SK-N-SH (cell line): ENCODE results near the gene ARFGAP1. TPM values are rescaled to one million over a fixed set of nuclear protein-coding genes. Genes with fewer than 3 reads are reported as not detected.

Experiments
- CTCF ChIA-PET: fragments of 300-600, 350-600 bp; formaldehyde crosslinking; extraction: SDS; loops from one replicate; lab custom pipeline; 2021; lab: Yijun Ruan, JAX
- POLR2A ChIA-PET: fragments of 350-600 bp; sonication (Branson Sonifier 250); formaldehyde crosslinking; extraction: SDS; loops from one replicate; lab custom pipeline; 2020; ENCODE audit warnings: antibody characterized with exemption, inconsistent platforms; lab: Yijun Ruan, JAX
- DNase-seq: peaks from one replicate; pipeline ENCODE4 v3.0.0; 2012
- H2AFZ ChIP-seq: fragments of 200-600 bp; sonication (generic); 2 replicates; pipeline ENCODE4 v1.8.1; 2016; ENCODE audit warnings: antibody characterized with exemption, mild to moderate bottlenecking, low read depth
- H3F3A ChIP-seq: fragments of 200-600 bp; sonication (generic); replicated peaks from 2 replicates; pipeline ENCODE3; 2016; ENCODE audit warnings: antibody characterized with exemption, mild to moderate bottlenecking; ENCODE audit not compliant: insufficient read depth
- H3K27ac ChIP-seq, 2 experiments: fragments of 200-500 bp in 1 of 2; fragments of 200-600 bp in 1 of 2; sonication (Bioruptor generic) in 1 of 2; sonication (generic), shearing (Covaris generic) in 1 of 2; 2 replicates each; pipeline versions ENCODE4 v1.5.1 to v1.6.1; 2014 to 2016; ENCODE audit warnings: low read depth in 2 of 2, inconsistent platforms in 1 of 2, low read length in 1 of 2, mild to moderate bottlenecking in 1 of 2, mixed read lengths in 1 of 2
- H3K27me3 ChIP-seq: fragments of 200-600 bp; sonication (generic), shearing (Covaris generic); 2 replicates; pipeline ENCODE4 v1.6.1; 2016; ENCODE audit warnings: mixed run types; ENCODE audit not compliant: insufficient read depth
- H3K36me3 ChIP-seq, 2 experiments: fragments of 200-500 bp in 1 of 2; fragments of 200-600 bp in 1 of 2; sonication (Bioruptor generic) in 1 of 2; sonication (generic) in 1 of 2; replicated peaks in 1 of 2; 2 replicates each; pipeline versions ENCODE3 to v1.5.1; 2014 to 2016; ENCODE audit warnings: low read length in 1 of 2, mild to moderate bottlenecking in 1 of 2; ENCODE audit not compliant: insufficient read depth in 2 of 2, control insufficient read depth in 1 of 2
- H3K4me1 ChIP-seq, 2 experiments: fragments of 200-500 bp in 1 of 2; fragments of 200-600 bp in 1 of 2; sonication (Bioruptor generic) in 1 of 2; sonication (generic), shearing (Covaris generic) in 1 of 2; 2 replicates each; pipeline versions ENCODE4 v1.5.1 to v1.6.1; 2014 to 2016; ENCODE audit warnings: low read depth in 1 of 2, low read length in 1 of 2, mixed run types in 1 of 2; ENCODE audit not compliant: insufficient read depth in 2 of 2, control insufficient read depth in 1 of 2
- H3K4me2 ChIP-seq: fragments of 200-600 bp; sonication (generic), shearing (Covaris generic); 2 replicates; pipeline ENCODE4 v1.6.1; 2017; ENCODE audit warnings: mixed run types
- H3K4me3 ChIP-seq, 2 experiments: fragments of 200-500 bp in 1 of 2; fragments of 200-600 bp in 1 of 2; sonication (Bioruptor generic) in 1 of 2; sonication (generic), shearing (Covaris generic) in 1 of 2; 2 replicates each; pipeline versions ENCODE4 v1.5.1 to v1.8.1; 2014 to 2016; ENCODE audit warnings: low read depth in 2 of 2, inconsistent platforms in 1 of 2, low read length in 1 of 2, mild to moderate bottlenecking in 1 of 2, mixed read lengths in 1 of 2, moderate library complexity in 1 of 2
- H3K79me2 ChIP-seq: fragments of 200-600 bp; sonication (generic); 2 replicates; pipeline ENCODE4 v1.8.1; 2017; ENCODE audit warnings: mild to moderate bottlenecking; ENCODE audit not compliant: insufficient read depth
- H3K9ac ChIP-seq: fragments of 200-600 bp; sonication (generic); 2 replicates; pipeline ENCODE4 v1.6.1; 2017; ENCODE audit warnings: mixed run types
- H3K9me2 ChIP-seq: fragments of 200-600 bp; sonication (generic); 2 replicates; pipeline ENCODE4 v1.6.1; 2017; ENCODE audit warnings: mixed run types
- H3K9me3 ChIP-seq: fragments of 200-600 bp; sonication (generic); 2 replicates; pipeline ENCODE4 v1.6.1; 2017; ENCODE audit warnings: mixed run types, mild to moderate bottlenecking, moderate library complexity
- H4K20me1 ChIP-seq: fragments of 200-600 bp; sonication (generic); 2 replicates; pipeline ENCODE4 v1.6.1; 2017; ENCODE audit warnings: mild to moderate bottlenecking, mixed run types; ENCODE audit not compliant: insufficient read depth
- ELF1 ChIP-seq: IDR thresholded peaks from 2 replicates; pipeline ENCODE4 v1.4.0; 2012
- FOXJ3 ChIP-seq: sonication (generic); formaldehyde crosslinking; IDR thresholded peaks from 2 replicates; pipeline ENCODE4 v1.5.1; 2020; ENCODE audit warnings: mild to moderate bottlenecking, missing genetic modification reagents
- IRF3 ChIP-seq: fragments of 150-350 bp; IDR thresholded peaks from 2 replicates; pipeline ENCODE4 v1.6.1; 2016; ENCODE audit warnings: mild to moderate bottlenecking, low read depth, low read length
- RFX5 ChIP-seq: IDR thresholded peaks from 2 replicates; pipeline ENCODE4 v1.6.1; 2012; ENCODE audit warnings: mild to moderate bottlenecking, improper control_type of control experiment, low read length
- USF1 ChIP-seq: IDR thresholded peaks from 2 replicates; pipeline ENCODE4 v1.4.0; 2012; ENCODE audit warnings: low read depth, borderline replicate concordance
- YY1 ChIP-seq: IDR thresholded peaks from 2 replicates; pipeline ENCODE4 v1.4.0; 2012; ENCODE audit warnings: low read depth, mild to moderate bottlenecking
- ZBTB33 ChIP-seq: IDR thresholded peaks from 2 replicates; pipeline ENCODE4 v1.4.0; 2012; ENCODE audit warnings: low read depth, borderline replicate concordance
- WGBS: methylation state at CpG from one replicate; pipeline ENCODE4 v1.1.6; 2017; ENCODE audit warnings: low lambda C conversion rate; 5-methylcytosine and 5-hydroxymethylcytosine counted together
- polyA plus RNA-seq, 3 experiments: library from polyadenylated mRNA; depleted of rRNA; stranded (reverse); fragments of >200 nt; gene quantifications; 2 replicates each; pipeline ENCODE4 v1.2.3, GENCODE V29; 2012

Gene ARFGAP1
- polyA plus RNA-seq, 1 of the 3 experiments (the other 2 are of a cell fraction) = 72.7 TPM

GRCh38 chr20:63246490-63247288 lies 25.9 kb upstream of the ARFGAP1 start:
- Histone ChIP-seq H3F3A (no peaks in the 10 kb centered on the region), H3K9me3 (no peaks in the 10 kb centered on the region), H3K4me3 (no peak overlapping the region), H3K4me2 (no peak overlapping the region), H3K79me2 (no peaks in the 10 kb centered on the region), H3K27me3 (peaks cover 4% of the 10 kb centered on the region; the same call in 1 of the 2 replicates), H3K27ac (no peak overlapping the region), H3K36me3 (no peaks in the 10 kb centered on the region), H4K20me1 (no peaks in the 10 kb centered on the region), H3K4me1 (peaks cover 0 to 4% of the 10 kb centered on the region in 2 experiments; a peak in 1 of 4 replicates), H3K9ac (no peak overlapping the region), H3K9me2 (no peaks in the 10 kb centered on the region), H2AFZ (no peak overlapping the region)
- POLR2A ChIA-PET = no interaction called here
- TF ChIP-seq ELF1 = no peak
- TF ChIP-seq USF1 = peak; percentile 39; the same call in 1 of the 2 replicates
- DNase-seq = peak; percentile 56
- CTCF ChIA-PET = interaction anchor here (0.5 to 15.6 kb wide), 6 partner anchors 8 to 1204 kb away, joined by 3 to 168 read pairs (median 8); partner anchors contain the start of gene NKAIN4
- 61% methylated on average over 39 of the region's 50 CpGs for WGBS

GRCh38 chr20:63247671-63248228 lies 24.9 kb upstream of the ARFGAP1 start:
- Histone ChIP-seq H3F3A (no peaks in the 10 kb centered on the region), H3K9me2 (no peaks in the 10 kb centered on the region), H3K4me1 (peaks cover 0 to 4% of the 10 kb centered on the region in 2 experiments; a peak in 1 of 4 replicates), H3K36me3 (no peaks in the 10 kb centered on the region), H3K4me2 (no peak overlapping the region), H3K9me3 (no peaks in the 10 kb centered on the region), H3K4me3 (no peak overlapping the region), H3K27ac (no peak overlapping the region)
- CTCF ChIA-PET = interaction anchor here (0.9 to 15.6 kb wide), 3 partner anchors 23 to 64 kb away, joined by 3 to 168 read pairs (median 11); no protein-coding TSS in a partner anchor
- 75% methylated on average over 4 of the region's 24 CpGs for WGBS
- TF ChIP-seq YY1 = no peak
- no peak for TF ChIP-seq FOXJ3
- no peak for TF ChIP-seq ZBTB33
- no peak for TF ChIP-seq IRF3
- TF ChIP-seq RFX5 = no peak
- TF ChIP-seq, all 33 proteins: peak for 0
- Histone ChIP-seq H2AFZ (no peak overlapping the region), H3K27me3 (peaks cover 15% of the 10 kb centered on the region; the same call in 1 of the 2 replicates), H3K79me2 (no peaks in the 10 kb centered on the region), H3K9ac (no peak overlapping the region), H4K20me1 (no peaks in the 10 kb centered on the region)
- POLR2A ChIA-PET = no interaction called here
- DNase-seq = no peak
